K562 (cell line): ENCODE measurements around the gene P2RY11. TPM values are rescaled to one million over a fixed set of nuclear protein-coding genes. Genes with fewer than 3 reads are reported as not detected.

ENCODE experiments used
- ARID1B ChIP-seq: fragments of 450-650 bp; IDR thresholded peaks from 2 replicates; pipeline ENCODE4 v1.6.1; 2016; ENCODE audit warnings: antibody characterized with exemption, mild to moderate bottlenecking, inconsistent platforms
- ATF3 ChIP-seq, 2 experiments: fragments of 450-650 bp in 1 of 2; sonication (generic) in 1 of 2; formaldehyde crosslinking in 1 of 2; IDR thresholded peaks in 1 of 2; conservative IDR thresholded peaks in 1 of 2; 2 replicates each; pipeline versions ENCODE4 v1.6.1 to v1.8.1; 2016 to 2023; ENCODE audit warnings: mild to moderate bottlenecking in 2 of 2, moderate library complexity in 2 of 2, inconsistent platforms in 1 of 2, missing genetic modification reagents in 1 of 2
- CUX1 ChIP-seq: fragments of 200-800 bp; sonication (Bioruptor generic); IDR thresholded peaks from 2 replicates; pipeline ENCODE4 v1.6.1; 2016; ENCODE audit warnings: missing genetic modification characterization, missing compliant biosample characterization
- MECOM ChIP-seq: fragments of 250-450 bp; sonication (Bioruptor Pico); IDR thresholded peaks from 2 replicates; pipeline ENCODE4 v1.8.0; 2022; ENCODE audit warnings: inconsistent platforms
- THRA ChIP-seq: fragments of 450-650 bp; IDR thresholded peaks from 2 replicates; pipeline ENCODE4 v1.6.1; 2017; ENCODE audit warnings: mild to moderate bottlenecking, moderate library complexity
- U2AF2 ChIP-seq: fragments of 200-400 bp; formaldehyde crosslinking; optimal IDR thresholded peaks from 2 replicates; pipeline ENCODE3; 2017; ENCODE audit warnings: low read depth, mild to moderate bottlenecking, low read length
- ZBTB8A ChIP-seq: fragments of 450-650 bp; IDR thresholded peaks from 2 replicates; pipeline ENCODE4 v1.6.1; 2018; ENCODE audit warnings: mild to moderate bottlenecking, moderate library complexity; ENCODE audit not compliant: partially characterized antibody
- ZNF224 ChIP-seq: sonication (generic); formaldehyde crosslinking; IDR thresholded peaks from 2 replicates; pipeline ENCODE4 v1.8.0; 2022; ENCODE audit warnings: mild to moderate bottlenecking, missing genetic modification reagents
- ZNF407 ChIP-seq: fragments of 450-650 bp; IDR thresholded peaks from 2 replicates; pipeline ENCODE4 v1.6.1; 2016; ENCODE audit warnings: low read depth
- polyA plus RNA-seq, 8 experiments: library from polyadenylated mRNA; depleted of rRNA in 4 of 8; stranded (reverse) in 5 of 8; unstranded in 3 of 8; fragments of >200 nt; fragmentation: Nextera tagmentation in 2 of 8; fragmentation: Illumina TruSeq in 1 of 8; extraction: Ambion mirVana in 2 of 8; extraction: Trizol in 1 of 8; gene quantifications; 2 replicates each; pipeline versions ENCODE4 v1.2.1 to v1.2.3, GENCODE V29; 2011 to 2014; ENCODE audit warnings: inconsistent platforms in 1 of 8, missing spikeins in 1 of 8
- total RNA-seq, 7 experiments: library from RNA; depleted of rRNA in 6 of 7; stranded (reverse); fragments of >200 nt in 6 of 7; fragmentation: Illumina TruSeq in 2 of 7; extraction: Trizol in 2 of 7; gene quantifications; 2 replicates each; pipeline versions ENCODE4 v1.2.1 to v1.2.3, GENCODE V29; 2011 to 2021; ENCODE audit warnings: low replicate concordance in 1 of 7

P2RY11 gene
- total and polyA plus RNA-seq, 9 of the 15 experiments (the other 6 are each of a cell fraction or from before 2014, with no cell fraction given) = 0.03 to 10.1 (median 1.5) TPM

- TF ChIP-seq ZNF407 = no peak
- no peak for TF ChIP-seq ARID1B
- no peak for TF ChIP-seq U2AF2
- no peak for TF ChIP-seq MECOM (CRISPR knock-in tag)
- TF ChIP-seq ZNF224 (CRISPR knock-in tag) = no peak
- no peak for TF ChIP-seq ZBTB8A
- TF ChIP-seq CUX1 (CRISPR knock-in tag) = no peak
- TF ChIP-seq ATF3 (IDR thresholded peaks at IDR 0.05) = no peak
- no peak for TF ChIP-seq ATF3 (CRISPR knock-in tag; conservative IDR thresholded peaks at IDR 0.05)
- no peak for TF ChIP-seq THRA
Measured at GRCh38 chr19:10085641-10086590, 25.6 kb upstream of the P2RY11 start, which contains the start of gene SHFL (continued).
